NCI-H2029 treated with DMSO at 0.1 percent for 48 hours (cell line): ENCODE data around the gene CLSTN2.

ENCODE experiments used
- DNase-seq: peaks from one replicate; lab custom pipeline; 2025; lab: John Stamatoyannopoulos, UW

CLSTN2 gene

GRCh38 chr3:140284372-140284771 is 349.4 kb downstream of the CLSTN2 start:
- no peak for DNase-seq

GRCh38 chr3:140285380-140285779 is 350.4 kb downstream of the CLSTN2 start:
- DNase-seq: no peak

GRCh38 chr3:140288595-140288994 is 353.6 kb downstream of the CLSTN2 start:
- DNase-seq: no peak

GRCh38 chr3:140290105-140290504 is 355.1 kb downstream of the CLSTN2 start:
- no peak for DNase-seq

GRCh38 chr3:140292170-140292569 is 357.2 kb downstream of the CLSTN2 start:
- DNase-seq: no peak

- DNase-seq: no peak
Measured at GRCh38 chr3:140292684-140293083, 357.7 kb downstream of the CLSTN2 start.

- DNase-seq: no peak
Measured at GRCh38 chr3:140294058-140294457, 359.1 kb downstream of the CLSTN2 start.

- no peak for DNase-seq
Measured at GRCh38 chr3:140296796-140297352, 361.9 kb downstream of the CLSTN2 start.

- DNase-seq: no peak
Measured at GRCh38 chr3:140298043-140298442, 363.1 kb downstream of the CLSTN2 start.

- no peak for DNase-seq
Measured at GRCh38 chr3:140298569-140299070, 363.6 kb downstream of the CLSTN2 start.

- DNase-seq: no peak
Measured at GRCh38 chr3:140303875-140304274, 368.9 kb downstream of the CLSTN2 start.

GRCh38 chr3:140308535-140308934 is 373.6 kb downstream of the CLSTN2 start:
- no peak for DNase-seq

- DNase-seq: no peak
Measured at GRCh38 chr3:140311428-140311827, 376.4 kb downstream of the CLSTN2 start.

- no peak for DNase-seq
Measured at GRCh38 chr3:140315955-140316354, 381.0 kb downstream of the CLSTN2 start.

- DNase-seq: no peak
Measured at GRCh38 chr3:140316466-140316865, 381.5 kb downstream of the CLSTN2 start.

- DNase-seq: no peak
Measured at GRCh38 chr3:140316868-140317400, 381.9 kb downstream of the CLSTN2 start.

- peak; percentile 23 for DNase-seq
Measured at GRCh38 chr3:140319739-140320138, 384.8 kb downstream of the CLSTN2 start.

GRCh38 chr3:140323561-140323960 is 388.6 kb downstream of the CLSTN2 start:
- no peak for DNase-seq

GRCh38 chr3:140332131-140332530 is 397.1 kb downstream of the CLSTN2 start:
- no peak for DNase-seq

GRCh38 chr3:140334132-140334929 is 399.3 kb downstream of the CLSTN2 start:
- DNase-seq: no peak

GRCh38 chr3:140336465-140336864 is 401.5 kb downstream of the CLSTN2 start:
- DNase-seq: no peak

GRCh38 chr3:140338916-140339315 is 403.9 kb downstream of the CLSTN2 start:
- DNase-seq: no peak

- DNase-seq: no peak
Measured at GRCh38 chr3:140341203-140341602, 406.2 kb downstream of the CLSTN2 start.
